Upper lobe of left lung (tissue), 4 donors: ENCODE measurements around the gene GMDS.

Source experiments
- EP300 ChIP-seq, 4 donors: sonication (generic); formaldehyde crosslinking; IDR thresholded peaks; one replicate each; pipeline ENCODE4 v1.5.1; 2017; ENCODE audit warnings: antibody characterized with exemption in 4 of 4, control low read depth in 2 of 4
- POLR2AphosphoS5 ChIP-seq, 2 donors: sonication (generic); formaldehyde crosslinking; IDR thresholded peaks; one replicate each; pipeline ENCODE4 v1.5.1; 2017; ENCODE audit warnings: antibody characterized with exemption in 2 of 2

- TF ChIP-seq POLR2AphosphoS5 (IDR thresholded peaks at IDR 0.05) (peak in 1 of 2 donors; percentile 16), EP300 (IDR thresholded peaks at IDR 0.05) (peak in 2 of 4 donors; percentile 48 to 57)
These were observed 559.0 kb downstream of the GMDS start for GRCh38 chr6:1686117-1687098.
